ENCODE results near the gene TSKU.

The TSKU gene

GRCh38 chr11:76769645-76770586 lies 13.2 kb upstream of the TSKU start:
- DNase-seq (ENCODE audit: low read depth in 2 of 3, low spot score in 2 of 3) = no peak

GRCh38 chr11:76770642-76771445 lies 12.3 kb upstream of the TSKU start:
- DNase-seq (ENCODE audit: low read depth in 2 of 3, low spot score in 2 of 3) = no peak

GRCh38 chr11:76771446-76772099 lies 11.6 kb upstream of the TSKU start:
- no peak for DNase-seq (ENCODE audit: low read depth in 2 of 3, low spot score in 2 of 3)

DNA sequence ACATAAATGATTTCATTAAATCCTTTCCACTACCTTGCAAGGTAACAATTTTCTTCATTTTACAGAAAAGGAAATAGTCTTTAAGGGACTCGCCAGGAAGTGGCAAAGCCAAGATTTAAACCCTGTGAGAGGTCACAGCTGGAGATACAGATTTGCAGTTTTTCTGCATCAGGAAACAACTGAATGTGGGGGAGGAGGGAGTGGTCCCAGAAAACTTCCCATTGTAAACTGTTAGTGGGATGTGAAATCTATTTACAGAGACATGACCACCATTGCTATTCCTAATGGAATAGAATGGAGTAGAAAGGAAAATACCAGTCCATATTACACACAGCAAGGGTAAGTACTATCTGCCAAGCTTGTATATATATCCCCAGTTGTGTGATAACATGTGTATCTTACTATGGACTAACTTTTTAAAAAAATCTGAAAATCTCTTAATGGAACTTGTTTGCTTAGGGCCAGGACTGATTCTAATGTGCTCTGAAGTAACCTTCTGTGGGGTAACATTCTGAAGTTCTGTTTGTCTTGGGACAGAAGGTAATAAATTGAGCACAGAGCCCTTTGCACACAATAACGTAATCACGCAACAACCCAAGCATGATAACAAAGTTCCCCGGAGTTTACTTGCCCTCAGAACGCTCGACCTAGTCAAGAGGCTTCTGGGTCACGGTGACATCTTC lies 10.9 kb upstream of the TSKU start:
- no peak for DNase-seq (ENCODE audit: low read depth in 2 of 3, low spot score in 2 of 3)

- no peak for DNase-seq (ENCODE audit: low read depth in 2 of 3, low spot score in 2 of 3)
These were observed 10.4 kb upstream of the TSKU start for GRCh38 chr11:76772783-76773106.

DNA sequence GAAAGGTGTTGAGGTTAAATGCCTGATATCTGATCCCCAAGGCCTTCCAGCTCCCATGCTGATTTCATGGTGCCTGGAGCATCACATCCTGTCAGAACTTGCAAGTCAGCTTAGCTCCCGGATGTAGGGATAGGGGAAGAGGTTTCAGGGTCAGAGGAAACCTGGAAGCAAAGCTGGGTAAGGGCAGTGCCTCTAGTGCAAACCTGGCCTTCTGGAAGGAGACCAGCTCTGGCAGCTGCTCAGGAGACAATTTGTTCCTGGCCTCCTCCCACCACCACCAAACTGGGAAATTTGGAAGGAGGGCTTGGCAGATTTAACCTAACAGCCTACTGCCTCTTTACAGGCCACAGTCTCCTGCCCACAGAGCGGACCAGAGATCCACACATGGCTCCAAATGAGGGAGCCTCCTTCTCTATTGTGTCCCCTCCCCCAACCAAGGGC lies 9.2 kb upstream of the TSKU start:
- DNase-seq (ENCODE audit: low read depth in 2 of 3, low spot score in 2 of 3) = no peak

GRCh38 chr11:76776472-76776871 lies 6.7 kb upstream of the TSKU start:
- DNase-seq (ENCODE audit: low read depth in 2 of 3, low spot score in 2 of 3) = no peak

DNA sequence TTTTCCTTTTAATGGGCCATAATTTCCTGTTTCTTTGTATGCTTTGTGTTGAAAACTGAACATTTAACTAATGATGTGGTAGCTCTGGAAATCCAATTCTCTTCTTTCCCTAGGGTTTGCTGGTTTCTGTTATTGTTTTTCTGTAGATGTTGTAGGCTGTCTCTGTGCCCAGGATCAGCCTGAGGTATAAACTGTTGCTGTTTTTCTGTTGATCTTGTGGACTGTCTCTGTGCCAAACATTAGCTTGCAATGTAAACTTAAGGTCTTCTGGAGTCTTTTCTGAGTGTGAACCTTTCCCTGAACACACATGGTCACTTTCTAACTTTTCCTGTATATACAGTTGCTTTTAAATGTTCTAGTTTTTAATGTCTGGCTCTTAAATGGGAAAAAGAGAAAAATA lies 5.9 kb upstream of the TSKU start:
- no peak for DNase-seq (ENCODE audit: low read depth in 2 of 3, low spot score in 2 of 3)

DNA sequence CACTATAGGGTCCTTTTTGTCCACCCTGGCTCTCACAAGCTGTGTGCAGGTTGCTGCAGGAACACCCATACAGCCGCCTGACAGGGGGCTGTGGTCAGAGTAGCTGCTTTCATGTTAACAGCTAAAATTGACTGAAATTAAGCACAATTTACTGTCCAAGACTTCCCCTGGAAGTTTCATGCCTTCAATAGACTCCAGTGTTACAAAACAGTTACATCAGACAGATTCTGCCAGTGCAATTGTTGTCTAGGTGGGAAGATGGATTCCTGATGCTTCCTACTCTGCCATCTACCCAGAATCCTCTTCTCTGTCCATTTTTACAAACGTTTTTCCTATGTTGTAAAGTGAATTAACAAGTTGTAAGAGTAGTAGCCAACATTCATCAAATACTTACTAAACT lies 5.3 kb upstream of the TSKU start:
- no peak for DNase-seq (ENCODE audit: low read depth in 2 of 3, low spot score in 2 of 3)

DNA sequence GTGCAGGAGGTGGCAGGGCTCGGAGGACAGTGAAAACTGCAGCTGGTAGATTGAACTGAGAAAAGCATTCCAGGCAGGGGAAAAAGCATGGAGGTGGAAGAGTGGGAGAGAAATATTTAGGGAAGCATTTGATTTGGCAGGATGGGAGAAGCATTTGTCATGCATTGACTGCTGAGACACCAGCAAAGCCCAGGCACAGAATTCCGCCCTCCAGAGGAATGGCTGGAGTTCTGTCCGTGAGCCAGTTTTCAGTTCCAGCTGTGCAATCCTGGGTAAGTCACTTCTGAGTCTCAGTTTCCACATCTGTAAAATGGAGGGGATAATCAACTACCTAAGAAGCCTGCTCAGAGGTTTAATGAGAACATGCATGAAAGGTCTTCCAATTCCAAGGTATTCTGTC lies 4.3 kb upstream of the TSKU start:
- no peak for DNase-seq (ENCODE audit: low read depth in 2 of 3, low spot score in 2 of 3)

DNA sequence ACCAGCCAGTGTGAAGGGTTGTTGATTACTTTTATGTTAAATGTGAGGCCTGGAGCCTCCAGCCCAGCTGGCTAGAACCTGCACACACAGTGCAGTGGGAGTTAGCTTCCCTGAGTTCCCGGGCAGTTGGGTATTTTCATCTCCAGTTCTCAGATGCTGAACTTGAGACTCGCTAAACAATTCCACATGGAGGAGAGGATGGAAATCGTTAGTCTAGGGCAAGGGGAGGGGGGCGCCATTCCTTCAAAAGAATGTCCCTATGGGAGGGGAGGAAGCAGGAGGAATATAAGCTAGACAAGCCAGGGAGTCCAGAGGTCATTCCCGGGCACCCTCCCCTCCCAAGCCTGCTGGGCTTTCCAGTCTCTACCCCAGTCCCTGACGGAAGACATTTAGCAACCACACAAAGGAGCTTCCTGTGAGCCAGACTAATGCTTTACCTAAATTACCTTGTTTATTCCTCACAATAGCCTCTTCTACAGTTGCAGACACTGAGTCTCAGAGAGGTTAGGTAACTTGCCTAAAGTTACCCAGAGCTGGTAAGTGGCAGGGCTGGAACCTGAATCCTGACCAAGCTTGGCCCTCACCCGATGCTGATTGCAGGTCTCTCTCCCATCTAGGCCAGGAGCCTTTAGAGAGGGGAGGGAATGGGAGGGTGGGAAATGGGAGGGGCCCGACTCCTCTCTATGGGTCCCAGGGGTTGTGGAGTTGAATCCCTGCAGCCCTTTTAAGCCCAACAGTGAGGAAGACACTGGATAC lies 1.9 kb upstream of the TSKU start:
- no peak for DNase-seq (ENCODE audit: low read depth in 2 of 3, low spot score in 2 of 3)

DNA sequence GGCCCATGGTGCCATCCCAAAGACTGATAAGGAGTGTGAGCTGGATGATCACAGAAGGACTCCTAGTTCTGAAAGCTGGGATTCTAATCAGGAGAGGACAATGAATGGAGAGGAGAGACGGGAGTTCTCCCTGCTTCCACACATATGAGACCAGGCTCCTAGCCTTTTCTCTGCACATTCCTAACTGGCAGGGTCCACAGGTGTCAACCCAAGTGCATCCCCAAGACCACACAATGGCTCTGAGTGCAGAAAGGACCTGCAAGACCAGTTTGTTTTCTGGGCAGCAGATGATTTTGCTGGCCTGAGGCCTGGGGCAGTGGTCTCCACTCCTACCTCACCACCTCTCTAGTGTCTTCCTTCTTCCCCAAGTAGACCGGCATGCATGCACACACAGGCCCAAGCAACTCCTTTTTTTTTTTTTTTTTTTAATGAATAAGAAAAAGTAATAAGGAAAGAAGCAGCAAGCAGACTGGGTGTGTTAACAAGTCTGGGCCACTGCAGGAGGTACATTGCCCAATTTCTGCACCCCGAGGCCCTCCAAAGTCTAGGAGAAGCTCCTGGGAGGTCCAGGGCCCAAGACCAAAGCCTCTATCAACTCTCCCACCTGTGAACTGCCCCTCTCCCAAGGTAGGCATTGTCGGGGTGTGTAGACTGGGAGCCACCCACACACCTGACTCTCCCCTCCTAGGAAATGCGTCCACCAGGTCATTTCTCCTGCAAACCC lies 1.2 kb upstream of the TSKU start:
- no peak for DNase-seq (ENCODE audit: low read depth in 2 of 3, low spot score in 2 of 3)

GRCh38 chr11:76782531-76783293 lies 444 bp upstream of the TSKU start:
- peak in 2 of 3 experiments; percentile 31 to 55 for DNase-seq (ENCODE audit: low read depth in 2 of 3, low spot score in 2 of 3)

GRCh38 chr11:76783896-76784813 lies 999 bp downstream of the TSKU start:
- DNase-seq (ENCODE audit: low read depth in 2 of 3, low spot score in 2 of 3) = no peak

- DNase-seq (ENCODE audit: low read depth in 2 of 3, low spot score in 2 of 3) = no peak
These were observed 2.4 kb downstream of the TSKU start for GRCh38 chr11:76785513-76785912.

- DNase-seq (ENCODE audit: low read depth in 2 of 3, low spot score in 2 of 3) = no peak
These were observed 2.9 kb downstream of the TSKU start for GRCh38 chr11:76786016-76786415.

- DNase-seq (ENCODE audit: low read depth in 2 of 3, low spot score in 2 of 3) = no peak
These were observed 3.4 kb downstream of the TSKU start for GRCh38 chr11:76786441-76787014.

DNA sequence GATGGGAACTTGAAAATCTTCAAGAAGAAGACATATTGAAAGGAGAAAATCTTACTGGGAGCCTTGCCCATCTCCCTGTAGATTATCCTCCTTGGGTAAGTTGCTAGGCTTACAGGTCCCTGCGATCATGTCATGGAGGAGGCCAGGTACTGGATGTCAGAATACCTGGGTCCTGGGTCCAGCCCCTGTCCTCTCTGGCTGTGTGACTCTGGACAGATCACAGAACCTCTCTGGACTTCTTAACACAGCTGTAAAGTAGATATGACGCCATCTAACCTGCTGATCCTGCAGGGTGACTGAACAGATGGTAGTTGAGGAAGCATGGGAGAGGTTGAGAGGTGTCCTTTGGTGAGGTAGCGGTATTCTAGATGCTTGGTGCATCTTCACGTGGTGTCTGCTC lies 4.1 kb downstream of the TSKU start:
- no peak for DNase-seq (ENCODE audit: low read depth in 2 of 3, low spot score in 2 of 3)
